ENCODE results near the gene ECE1.

- TF ChIP-seq SIX5 (IDR thresholded peaks at IDR 0.05; ENCODE audit: low read depth, low read length, severe bottlenecking): no peak
- TF ChIP-seq EZH2 (IDR thresholded peaks at IDR 0.05; ENCODE audit: borderline replicate concordance, control insufficient read depth, low read depth, low read length): no peak
- TF ChIP-seq, protein P1, sequence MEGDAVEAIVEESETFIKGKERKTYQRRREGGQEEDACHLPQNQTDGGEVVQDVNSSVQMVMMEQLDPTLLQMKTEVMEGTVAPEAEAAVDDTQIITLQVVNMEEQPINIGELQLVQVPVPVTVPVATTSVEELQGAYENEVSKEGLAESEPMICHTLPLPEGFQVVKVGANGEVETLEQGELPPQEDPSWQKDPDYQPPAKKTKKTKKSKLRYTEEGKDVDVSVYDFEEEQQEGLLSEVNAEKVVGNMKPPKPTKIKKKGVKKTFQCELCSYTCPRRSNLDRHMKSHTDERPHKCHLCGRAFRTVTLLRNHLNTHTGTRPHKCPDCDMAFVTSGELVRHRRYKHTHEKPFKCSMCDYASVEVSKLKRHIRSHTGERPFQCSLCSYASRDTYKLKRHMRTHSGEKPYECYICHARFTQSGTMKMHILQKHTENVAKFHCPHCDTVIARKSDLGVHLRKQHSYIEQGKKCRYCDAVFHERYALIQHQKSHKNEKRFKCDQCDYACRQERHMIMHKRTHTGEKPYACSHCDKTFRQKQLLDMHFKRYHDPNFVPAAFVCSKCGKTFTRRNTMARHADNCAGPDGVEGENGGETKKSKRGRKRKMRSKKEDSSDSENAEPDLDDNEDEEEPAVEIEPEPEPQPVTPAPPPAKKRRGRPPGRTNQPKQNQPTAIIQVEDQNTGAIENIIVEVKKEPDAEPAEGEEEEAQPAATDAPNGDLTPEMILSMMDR (IDR thresholded peaks at IDR 0.05 in 2 of 3, conservative IDR thresholded peaks at IDR 0.05 in 1 of 3; ENCODE audit: control insufficient read depth in 2 of 3, extremely low read depth in 1 of 3, insufficient read depth in 1 of 3, low read depth in 3 of 3, low read length in 3 of 3): no peak
- no peak for TF ChIP-seq SMC3 (IDR thresholded peaks at IDR 0.05; ENCODE audit: borderline replicate concordance, low read length)
- TF ChIP-seq MYC (IDR thresholded peaks at IDR 0.05; ENCODE audit: insufficient read depth, insufficient read length, insufficient replicate concordance, low read length, severe bottlenecking): no peak
- TF ChIP-seq, protein P2, sequence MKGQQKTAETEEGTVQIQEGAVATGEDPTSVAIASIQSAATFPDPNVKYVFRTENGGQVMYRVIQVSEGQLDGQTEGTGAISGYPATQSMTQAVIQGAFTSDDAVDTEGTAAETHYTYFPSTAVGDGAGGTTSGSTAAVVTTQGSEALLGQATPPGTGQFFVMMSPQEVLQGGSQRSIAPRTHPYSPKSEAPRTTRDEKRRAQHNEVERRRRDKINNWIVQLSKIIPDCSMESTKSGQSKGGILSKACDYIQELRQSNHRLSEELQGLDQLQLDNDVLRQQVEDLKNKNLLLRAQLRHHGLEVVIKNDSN (IDR thresholded peaks at IDR 0.05; ENCODE audit: borderline replicate concordance, extremely low read length, insufficient read depth, low read depth, low read length): no peak
- no peak for TF ChIP-seq CHD2 (IDR thresholded peaks at IDR 0.05; ENCODE audit: borderline replicate concordance, low read depth, low read length)
- TF ChIP-seq POU2F2 (IDR thresholded peaks at IDR 0.05; ENCODE audit: borderline replicate concordance, low read depth, low read length): no peak
- no peak for TF ChIP-seq POLR2A (IDR thresholded peaks at IDR 0.05; ENCODE audit: low read depth, low read length)
- no peak for TF ChIP-seq EP300 (IDR thresholded peaks at IDR 0.05; ENCODE audit: borderline replicate concordance in 1 of 2, control insufficient read depth in 1 of 2, low read depth in 2 of 2, low read length in 2 of 2)
These were observed 33.5 kb downstream of the ECE1 start for GRCh38 chr1:21256776-21257175.

All from GM12878 (cell line).